NK-92 treated with Interleukin-12 subunit alpha and Interleukin-12 subunit beta, amount 100 ng/mL, for 24 hours (cell line): ENCODE data around the gene ENAH.

Experiments
- DNase-seq: peaks from one replicate; lab custom pipeline; 2025; lab: John Stamatoyannopoulos, UW

ENAH gene

GRCh38 chr1:225603538-225604354 lies 49.2 kb downstream of the ENAH start:
- DNase-seq = no peak

GRCh38 chr1:225602590-225603206 lies 50.2 kb downstream of the ENAH start:
- DNase-seq = no peak

- DNase-seq = no peak
Observed at GRCh38 chr1:225601902-225602589, 50.9 kb downstream of the ENAH start.

- no peak for DNase-seq
Observed at GRCh38 chr1:225598847-225599246, 54.1 kb downstream of the ENAH start.

GRCh38 chr1:225597926-225598575 lies 54.9 kb downstream of the ENAH start:
- DNase-seq = no peak

- DNase-seq = no peak
Observed at GRCh38 chr1:225596736-225597135, 56.2 kb downstream of the ENAH start.

- DNase-seq = no peak
Observed at GRCh38 chr1:225595974-225596551, 56.9 kb downstream of the ENAH start.

GRCh38 chr1:225595452-225595851 lies 57.5 kb downstream of the ENAH start:
- DNase-seq = no peak

- DNase-seq = no peak
Observed at GRCh38 chr1:225593414-225593813, 59.5 kb downstream of the ENAH start.

GRCh38 chr1:225592362-225593025 lies 60.4 kb downstream of the ENAH start:
- no peak for DNase-seq

- no peak for DNase-seq
Observed at GRCh38 chr1:225587310-225587709, 65.6 kb downstream of the ENAH start.

- DNase-seq = no peak
Observed at GRCh38 chr1:225581186-225581585, 71.7 kb downstream of the ENAH start.

- no peak for DNase-seq
Observed at GRCh38 chr1:225580238-225581099, 72.5 kb downstream of the ENAH start.

GRCh38 chr1:225578251-225578977 lies 74.5 kb downstream of the ENAH start:
- no peak for DNase-seq

GRCh38 chr1:225577241-225577640 lies 75.7 kb downstream of the ENAH start:
- DNase-seq = no peak

- DNase-seq = no peak
Observed at GRCh38 chr1:225573216-225573615, 79.7 kb downstream of the ENAH start.

GRCh38 chr1:225572422-225572821 lies 80.5 kb downstream of the ENAH start:
- DNase-seq = no peak

- no peak for DNase-seq
Observed at GRCh38 chr1:225567789-225568188, 85.1 kb downstream of the ENAH start.

GRCh38 chr1:225565847-225566246 lies 87.1 kb downstream of the ENAH start:
- DNase-seq = no peak

- DNase-seq = no peak
Observed at GRCh38 chr1:225561675-225562074, 91.2 kb downstream of the ENAH start.
